Glutamatergic neuron (in vitro differentiated cells): ENCODE data around the gene SIX1. TPM values are rescaled to one million over a fixed set of nuclear protein-coding genes. Genes with fewer than 3 reads are reported as not detected.
A peak's percentile ranks its signal among the peaks of the same experiment; 100 is the strongest.

ENCODE experiments used
- DNase-seq: peaks from one replicate; pipeline ENCODE4 v3.0.0; 2022
- H3K27ac Mint-ChIP-seq: one replicate; pipeline ENCODE4 v1.8.0; 2020; ENCODE audit warnings: mild to moderate bottlenecking, mixed read lengths, inconsistent platforms; ENCODE audit not compliant: unreplicated experiment
- H3K27me3 Mint-ChIP-seq: one replicate; pipeline ENCODE4 v1.8.0; 2020; ENCODE audit warnings: mild to moderate bottlenecking, moderate library complexity, mixed read lengths, inconsistent platforms; ENCODE audit not compliant: unreplicated experiment
- H3K36me3 Mint-ChIP-seq: one replicate; pipeline ENCODE4 v1.8.0; 2020; ENCODE audit warnings: mild to moderate bottlenecking, mixed read lengths, inconsistent platforms; ENCODE audit not compliant: unreplicated experiment
- H3K4me1 Mint-ChIP-seq: one replicate; pipeline ENCODE4 v1.8.0; 2020; ENCODE audit warnings: mild to moderate bottlenecking, low read depth, mixed read lengths, inconsistent platforms; ENCODE audit not compliant: unreplicated experiment
- H3K4me3 Mint-ChIP-seq: one replicate; pipeline ENCODE4 v1.8.0; 2020; ENCODE audit warnings: mild to moderate bottlenecking, mixed read lengths, inconsistent platforms; ENCODE audit not compliant: unreplicated experiment
- H3K9me3 Mint-ChIP-seq: one replicate; pipeline ENCODE4 v1.8.0; 2020; ENCODE audit warnings: mild to moderate bottlenecking, moderate library complexity, mixed read lengths, inconsistent platforms; ENCODE audit not compliant: unreplicated experiment
- total RNA-seq: library from RNA; stranded (reverse); fragmentation: NEBNext Ultra II Directional; extraction: Animal tissue kit (Norgen Biotek cat#: 25700); gene quantifications from one replicate; pipeline ENCODE4 v1.2.1, GENCODE V29; 2021; ENCODE audit not compliant: unreplicated experiment
- TF ChIP-seq, protein P1 (sequence below): fragments of 200-600 bp; sonication (generic); IDR thresholded peaks from one replicate; pipeline ENCODE4 v1.5.0; 2021; ENCODE audit not compliant: partially characterized antibody, unreplicated experiment

The SIX1 gene
- total RNA-seq, 1 donor from 2014 or later: 79.6 TPM

GRCh38 chr14:60639674-60640073 is 9.6 kb downstream of the SIX1 start:
- Mint-ChIP-seq H3K27ac (no peak overlapping the region), H3K4me3 (peak overlapping the region; percentile 65), H3K4me1 (peaks cover 43% of the 10 kb centered on the region), H3K27me3 (peaks cover 29% of the 10 kb centered on the region), H3K9me3 (peaks cover 22% of the 10 kb centered on the region), H3K36me3 (peaks cover 13% of the 10 kb centered on the region)
- no peak for DNase-seq
- TF ChIP-seq, protein P1, sequence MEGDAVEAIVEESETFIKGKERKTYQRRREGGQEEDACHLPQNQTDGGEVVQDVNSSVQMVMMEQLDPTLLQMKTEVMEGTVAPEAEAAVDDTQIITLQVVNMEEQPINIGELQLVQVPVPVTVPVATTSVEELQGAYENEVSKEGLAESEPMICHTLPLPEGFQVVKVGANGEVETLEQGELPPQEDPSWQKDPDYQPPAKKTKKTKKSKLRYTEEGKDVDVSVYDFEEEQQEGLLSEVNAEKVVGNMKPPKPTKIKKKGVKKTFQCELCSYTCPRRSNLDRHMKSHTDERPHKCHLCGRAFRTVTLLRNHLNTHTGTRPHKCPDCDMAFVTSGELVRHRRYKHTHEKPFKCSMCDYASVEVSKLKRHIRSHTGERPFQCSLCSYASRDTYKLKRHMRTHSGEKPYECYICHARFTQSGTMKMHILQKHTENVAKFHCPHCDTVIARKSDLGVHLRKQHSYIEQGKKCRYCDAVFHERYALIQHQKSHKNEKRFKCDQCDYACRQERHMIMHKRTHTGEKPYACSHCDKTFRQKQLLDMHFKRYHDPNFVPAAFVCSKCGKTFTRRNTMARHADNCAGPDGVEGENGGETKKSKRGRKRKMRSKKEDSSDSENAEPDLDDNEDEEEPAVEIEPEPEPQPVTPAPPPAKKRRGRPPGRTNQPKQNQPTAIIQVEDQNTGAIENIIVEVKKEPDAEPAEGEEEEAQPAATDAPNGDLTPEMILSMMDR: no peak

DNA sequence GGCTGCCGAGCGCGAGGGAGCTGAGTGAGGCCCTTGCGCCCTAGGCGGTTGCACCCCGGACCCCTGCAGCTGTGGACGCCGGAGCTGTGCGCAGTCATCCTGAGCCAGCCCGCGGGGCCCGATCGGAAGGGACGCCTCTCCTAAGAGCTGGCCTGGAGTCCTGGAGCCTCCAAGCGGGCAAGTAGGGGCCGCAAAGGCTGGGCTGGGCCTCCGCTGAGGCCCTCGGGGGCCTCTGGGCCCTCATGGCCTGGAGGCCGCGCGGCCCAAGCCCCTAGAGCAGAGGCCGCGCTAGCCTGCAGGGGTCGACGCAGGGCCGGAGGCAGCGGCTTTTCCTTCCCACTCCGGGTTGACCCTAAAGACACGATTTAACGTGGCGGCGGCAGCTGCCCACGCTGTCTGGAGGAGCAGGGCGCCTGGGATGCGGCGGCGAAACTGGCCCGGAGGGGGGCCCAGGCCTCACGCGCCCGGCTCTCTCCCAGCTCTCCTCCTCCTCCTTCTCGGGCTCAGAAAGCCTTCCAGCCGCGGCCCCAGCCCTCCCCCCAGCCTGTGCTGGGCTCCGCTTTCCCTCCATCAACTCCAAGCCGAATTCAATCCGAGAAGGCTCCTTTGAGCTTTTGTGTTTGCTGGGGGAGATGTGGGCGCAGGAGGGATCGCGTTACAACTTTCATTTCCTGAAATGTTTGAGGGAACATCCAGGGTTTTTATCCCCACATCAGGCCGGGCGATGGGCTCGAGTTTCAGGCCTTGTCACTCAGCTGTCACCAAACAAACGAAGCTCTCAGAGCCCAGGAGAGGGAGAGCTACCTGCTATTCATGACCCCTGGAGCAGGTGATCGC is 11.6 kb downstream of the SIX1 start:
- H3K36me3 Mint-ChIP-seq: no peaks in the 10 kb centered on the region
- H3K27me3 Mint-ChIP-seq: peaks cover 15% of the 10 kb centered on the region
- peak; percentile 65 for DNase-seq
- peaks cover 8% of the 10 kb centered on the region for H3K9me3 Mint-ChIP-seq
- H3K4me3 Mint-ChIP-seq: peak overlapping the region; percentile 79
- peaks cover 31% of the 10 kb centered on the region for H3K4me1 Mint-ChIP-seq
- TF ChIP-seq, protein P1: peak; percentile 8
- peak overlapping the region; percentile 52 for H3K27ac Mint-ChIP-seq

GRCh38 chr14:60636879-60637478 is 12.3 kb downstream of the SIX1 start:
- no peak overlapping the region for H3K27ac Mint-ChIP-seq
- H3K4me1 Mint-ChIP-seq: peaks cover 31% of the 10 kb centered on the region
- TF ChIP-seq, protein P1: peak; percentile 11
- H3K36me3 Mint-ChIP-seq: no peaks in the 10 kb centered on the region
- H3K4me3 Mint-ChIP-seq: peak overlapping the region; percentile 61
- DNase-seq: no peak
- H3K9me3 Mint-ChIP-seq: peaks cover 7% of the 10 kb centered on the region
- H3K27me3 Mint-ChIP-seq: peaks cover 12% of the 10 kb centered on the region

DNA sequence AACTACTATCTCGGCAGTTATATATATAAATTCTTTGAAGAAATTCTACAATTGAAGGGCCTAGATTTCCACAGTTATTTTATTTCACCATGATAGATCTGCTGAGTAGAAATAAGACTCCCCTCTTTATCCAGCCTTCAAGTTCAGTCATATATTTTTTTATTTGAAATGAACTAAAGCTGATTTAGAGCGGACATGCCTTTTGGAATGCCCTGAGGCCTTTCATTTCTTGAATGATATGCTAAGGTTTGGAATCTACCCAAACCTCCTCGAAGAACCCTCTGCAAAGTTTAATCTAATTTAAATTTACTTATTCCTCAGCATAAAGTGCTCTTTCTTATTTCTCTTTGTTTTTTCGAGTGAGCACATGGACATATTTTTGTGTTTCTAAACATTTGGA is 15.1 kb downstream of the SIX1 start:
- no peak for DNase-seq
- no peaks in the 10 kb centered on the region for H3K36me3 Mint-ChIP-seq
- TF ChIP-seq, protein P1: no peak
- peaks cover 2% of the 10 kb centered on the region for H3K9me3 Mint-ChIP-seq
- no peak overlapping the region for H3K4me3 Mint-ChIP-seq
- no peak overlapping the region for H3K27ac Mint-ChIP-seq
- H3K27me3 Mint-ChIP-seq: peaks cover 9% of the 10 kb centered on the region
- peaks cover 13% of the 10 kb centered on the region for H3K4me1 Mint-ChIP-seq

GRCh38 chr14:60632777-60633176 is 16.5 kb downstream of the SIX1 start:
- no peaks in the 10 kb centered on the region for H3K36me3 Mint-ChIP-seq
- H3K4me3 Mint-ChIP-seq: no peak overlapping the region
- H3K4me1 Mint-ChIP-seq: peaks cover 4% of the 10 kb centered on the region
- DNase-seq: no peak
- TF ChIP-seq, protein P1: no peak
- no peaks in the 10 kb centered on the region for H3K9me3 Mint-ChIP-seq
- peaks cover 2% of the 10 kb centered on the region for H3K27me3 Mint-ChIP-seq
- H3K27ac Mint-ChIP-seq: no peak overlapping the region
